Dermis microvascular lymphatic vessel endothelial cell (primary cell): ENCODE results near the gene MBD3L5. TPM values are rescaled to one million over a fixed set of nuclear protein-coding genes. Genes with fewer than 3 reads are reported as not detected.

Source experiments
- total RNA-seq: library from RNA; depleted of rRNA; stranded (reverse); fragments of >200 nt; gene quantifications from 2 replicates; pipeline ENCODE4 v1.2.1, GENCODE V29; 2014

The MBD3L5 gene
- total RNA-seq, 1 donor from 2014 or later: not detected

Other genes with a start within 250 kb of the MBD3L5 start
- not detected in 2 replicates for gene ADGRE1, start 143.0 kb upstream of the MBD3L5 start, total RNA-seq
- not detected in 2 replicates for gene MBD3L2B, start 9.1 kb upstream of the MBD3L5 start, total RNA-seq
- not detected in 2 replicates for gene MBD3L4, start 9.6 kb downstream of the MBD3L5 start, total RNA-seq
- not detected in 2 replicates for gene MBD3L2, start 18.7 kb downstream of the MBD3L5 start, total RNA-seq
- not detected in 2 replicates for gene MBD3L3, start 28.1 kb downstream of the MBD3L5 start, total RNA-seq
- 14.0 and 16.2 TPM in 2 replicates for gene ZNF557, start 39.1 kb downstream of the MBD3L5 start, total RNA-seq